ENCODE measurements around the gene HS2ST1.
A peak's percentile ranks its signal among the peaks of the same experiment; 100 is the strongest.
"Not testable (repeated sequence)": the region's sequence is repeated elsewhere in the genome, so short reads cannot be mapped to it uniquely, and the experiment has no call there.

HS2ST1 gene

GRCh38 chr1:86914601-86914997 is at the start of gene HS2ST1:
TSS of gene HS2ST1 (plus strand) at chr1:86914635.
- H3K36me3 ChIP-seq (ENCODE audit: control insufficient read depth in 1 of 2, insufficient read depth in 2 of 2, low read length in 2 of 2): peaks cover 0 to 3% of the 10 kb centered on the region in 2 donors
- H3K9me3 ChIP-seq (ENCODE audit: control insufficient read depth in 1 of 2, low read length in 2 of 2): no peaks in the 10 kb centered on the region
- peak within 1 kb of the TSS; percentile 94 for H3K27ac ChIP-seq (ENCODE audit: low read depth, low read length)
- peaks cover 18 to 21% of the 10 kb centered on the region in 2 donors for H3K4me1 ChIP-seq (ENCODE audit: control insufficient read depth in 1 of 2, insufficient read depth in 2 of 2, low read length in 2 of 2)
- peak within 1 kb of the TSS; percentile 82 to 88 for H3K9ac ChIP-seq (ENCODE audit: low read depth in 1 of 2, low read length in 2 of 2)
- H3K4me3 ChIP-seq (ENCODE audit: low read depth in 1 of 2, low read length in 2 of 2): peak within 1 kb of the TSS; percentile 98
- no peaks in the 10 kb centered on the region for H3K27me3 ChIP-seq (ENCODE audit: control insufficient read depth in 1 of 2, insufficient read depth in 2 of 2, low read length in 2 of 2)

- Histone ChIP-seq H3K27me3 (ENCODE audit: control insufficient read depth in 1 of 2, insufficient read depth in 2 of 2, low read length in 2 of 2) (no peaks in the 10 kb centered on the region), H3K27ac (ENCODE audit: low read depth, low read length) (no peak overlapping the region), H3K9ac (ENCODE audit: low read depth in 1 of 2, low read length in 2 of 2) (no peak overlapping the region), H3K4me3 (ENCODE audit: low read depth in 1 of 2, low read length in 2 of 2) (no peak overlapping the region), H3K36me3 (ENCODE audit: control insufficient read depth in 1 of 2, insufficient read depth in 2 of 2, low read length in 2 of 2) (no peaks in the 10 kb centered on the region), H3K9me3 (ENCODE audit: control insufficient read depth in 1 of 2, low read length in 2 of 2) (no peaks in the 10 kb centered on the region), H3K4me1 (ENCODE audit: control insufficient read depth in 1 of 2, insufficient read depth in 2 of 2, low read length in 2 of 2) (no peaks in the 10 kb centered on the region)
Observed at GRCh38 chr1:86865973-86866637, 48.3 kb upstream of the HS2ST1 start.

- H3K4me1 ChIP-seq (ENCODE audit: control insufficient read depth in 1 of 2, insufficient read depth in 2 of 2, low read length in 2 of 2): no peaks in the 10 kb centered on the region
- H3K27ac ChIP-seq (ENCODE audit: low read depth, low read length): no peak overlapping the region
- H3K27me3 ChIP-seq (ENCODE audit: control insufficient read depth in 1 of 2, insufficient read depth in 2 of 2, low read length in 2 of 2): no peaks in the 10 kb centered on the region
- H3K36me3 ChIP-seq (ENCODE audit: control insufficient read depth in 1 of 2, insufficient read depth in 2 of 2, low read length in 2 of 2): no peaks in the 10 kb centered on the region
- H3K9ac ChIP-seq (ENCODE audit: low read depth in 1 of 2, low read length in 2 of 2): no peak overlapping the region
- no peaks in the 10 kb centered on the region for H3K9me3 ChIP-seq (ENCODE audit: control insufficient read depth in 1 of 2, low read length in 2 of 2)
- no peak overlapping the region for H3K4me3 ChIP-seq (ENCODE audit: low read depth in 1 of 2, low read length in 2 of 2)
Observed at GRCh38 chr1:86866665-86867064, 47.8 kb upstream of the HS2ST1 start.

GRCh38 chr1:86867278-86867677 is 47.2 kb upstream of the HS2ST1 start:
- not testable (repeated sequence) for H3K27me3 ChIP-seq (ENCODE audit: control insufficient read depth in 1 of 2, insufficient read depth in 2 of 2, low read length in 2 of 2); H3K27ac ChIP-seq (ENCODE audit: low read depth, low read length); H3K9ac ChIP-seq (ENCODE audit: low read depth in 1 of 2, low read length in 2 of 2); H3K9me3 ChIP-seq (ENCODE audit: control insufficient read depth in 1 of 2, low read length in 2 of 2); H3K4me1 ChIP-seq (ENCODE audit: control insufficient read depth in 1 of 2, insufficient read depth in 2 of 2, low read length in 2 of 2); H3K36me3 ChIP-seq (ENCODE audit: control insufficient read depth in 1 of 2, insufficient read depth in 2 of 2, low read length in 2 of 2); H3K4me3 ChIP-seq (ENCODE audit: low read depth in 1 of 2, low read length in 2 of 2)

GRCh38 chr1:86868477-86868876 is 46.0 kb upstream of the HS2ST1 start:
- no peaks in the 10 kb centered on the region for H3K9me3 ChIP-seq (ENCODE audit: control insufficient read depth in 1 of 2, low read length in 2 of 2)
- no peak overlapping the region for H3K9ac ChIP-seq (ENCODE audit: low read depth in 1 of 2, low read length in 2 of 2)
- H3K4me1 ChIP-seq (ENCODE audit: control insufficient read depth in 1 of 2, insufficient read depth in 2 of 2, low read length in 2 of 2): no peaks in the 10 kb centered on the region
- H3K27ac ChIP-seq (ENCODE audit: low read depth, low read length): no peak overlapping the region
- no peak overlapping the region for H3K4me3 ChIP-seq (ENCODE audit: low read depth in 1 of 2, low read length in 2 of 2)
- no peaks in the 10 kb centered on the region for H3K27me3 ChIP-seq (ENCODE audit: control insufficient read depth in 1 of 2, insufficient read depth in 2 of 2, low read length in 2 of 2)
- no peaks in the 10 kb centered on the region for H3K36me3 ChIP-seq (ENCODE audit: control insufficient read depth in 1 of 2, insufficient read depth in 2 of 2, low read length in 2 of 2)

- H3K4me1 ChIP-seq (ENCODE audit: control insufficient read depth in 1 of 2, insufficient read depth in 2 of 2, low read length in 2 of 2): no peaks in the 10 kb centered on the region
- no peak overlapping the region for H3K27ac ChIP-seq (ENCODE audit: low read depth, low read length)
- no peaks in the 10 kb centered on the region for H3K36me3 ChIP-seq (ENCODE audit: control insufficient read depth in 1 of 2, insufficient read depth in 2 of 2, low read length in 2 of 2)
- no peak overlapping the region for H3K9ac ChIP-seq (ENCODE audit: low read depth in 1 of 2, low read length in 2 of 2)
- no peak overlapping the region for H3K4me3 ChIP-seq (ENCODE audit: low read depth in 1 of 2, low read length in 2 of 2)
- H3K9me3 ChIP-seq (ENCODE audit: control insufficient read depth in 1 of 2, low read length in 2 of 2): no peaks in the 10 kb centered on the region
- no peaks in the 10 kb centered on the region for H3K27me3 ChIP-seq (ENCODE audit: control insufficient read depth in 1 of 2, insufficient read depth in 2 of 2, low read length in 2 of 2)
Observed at GRCh38 chr1:86871001-86871400, 43.4 kb upstream of the HS2ST1 start.

- H3K9me3 ChIP-seq (ENCODE audit: control insufficient read depth in 1 of 2, low read length in 2 of 2): no peaks in the 10 kb centered on the region
- no peaks in the 10 kb centered on the region for H3K4me1 ChIP-seq (ENCODE audit: control insufficient read depth in 1 of 2, insufficient read depth in 2 of 2, low read length in 2 of 2)
- H3K9ac ChIP-seq (ENCODE audit: low read depth in 1 of 2, low read length in 2 of 2): no peak overlapping the region
- H3K27me3 ChIP-seq (ENCODE audit: control insufficient read depth in 1 of 2, insufficient read depth in 2 of 2, low read length in 2 of 2): no peaks in the 10 kb centered on the region
- H3K36me3 ChIP-seq (ENCODE audit: control insufficient read depth in 1 of 2, insufficient read depth in 2 of 2, low read length in 2 of 2): peaks cover 0 to 5% of the 10 kb centered on the region in 2 donors
- H3K4me3 ChIP-seq (ENCODE audit: low read depth in 1 of 2, low read length in 2 of 2): no peak overlapping the region
- no peak overlapping the region for H3K27ac ChIP-seq (ENCODE audit: low read depth, low read length)
Observed at GRCh38 chr1:86872086-86872485, 42.3 kb upstream of the HS2ST1 start.

- Histone ChIP-seq H3K4me1 (ENCODE audit: control insufficient read depth in 1 of 2, insufficient read depth in 2 of 2, low read length in 2 of 2) (no peaks in the 10 kb centered on the region), H3K9me3 (ENCODE audit: control insufficient read depth in 1 of 2, low read length in 2 of 2) (no peaks in the 10 kb centered on the region), H3K27me3 (ENCODE audit: control insufficient read depth in 1 of 2, insufficient read depth in 2 of 2, low read length in 2 of 2) (no peaks in the 10 kb centered on the region), H3K4me3 (ENCODE audit: low read depth in 1 of 2, low read length in 2 of 2) (no peak overlapping the region), H3K9ac (ENCODE audit: low read depth in 1 of 2, low read length in 2 of 2) (no peak overlapping the region), H3K27ac (ENCODE audit: low read depth, low read length) (no peak overlapping the region), H3K36me3 (ENCODE audit: control insufficient read depth in 1 of 2, insufficient read depth in 2 of 2, low read length in 2 of 2) (peaks cover 6 to 16% of the 10 kb centered on the region in 2 donors)
Observed at GRCh38 chr1:86875722-86876121, 38.7 kb upstream of the HS2ST1 start.

GRCh38 chr1:86887479-86888162 is 26.8 kb upstream of the HS2ST1 start:
- H3K27ac ChIP-seq (ENCODE audit: low read depth, low read length): no peak overlapping the region
- no peak overlapping the region for H3K9ac ChIP-seq (ENCODE audit: low read depth in 1 of 2, low read length in 2 of 2)
- H3K4me1 ChIP-seq (ENCODE audit: control insufficient read depth in 1 of 2, insufficient read depth in 2 of 2, low read length in 2 of 2): no peaks in the 10 kb centered on the region
- peaks cover 0 to 3% of the 10 kb centered on the region in 2 donors for H3K36me3 ChIP-seq (ENCODE audit: control insufficient read depth in 1 of 2, insufficient read depth in 2 of 2, low read length in 2 of 2)
- no peaks in the 10 kb centered on the region for H3K27me3 ChIP-seq (ENCODE audit: control insufficient read depth in 1 of 2, insufficient read depth in 2 of 2, low read length in 2 of 2)
- H3K9me3 ChIP-seq (ENCODE audit: control insufficient read depth in 1 of 2, low read length in 2 of 2): no peaks in the 10 kb centered on the region
- H3K4me3 ChIP-seq (ENCODE audit: low read depth in 1 of 2, low read length in 2 of 2): no peak overlapping the region

GRCh38 chr1:86888327-86888726 is 26.1 kb upstream of the HS2ST1 start:
- H3K4me1 ChIP-seq (ENCODE audit: control insufficient read depth in 1 of 2, insufficient read depth in 2 of 2, low read length in 2 of 2): no peaks in the 10 kb centered on the region
- no peak overlapping the region for H3K4me3 ChIP-seq (ENCODE audit: low read depth in 1 of 2, low read length in 2 of 2)
- no peak overlapping the region for H3K27ac ChIP-seq (ENCODE audit: low read depth, low read length)
- H3K36me3 ChIP-seq (ENCODE audit: control insufficient read depth in 1 of 2, insufficient read depth in 2 of 2, low read length in 2 of 2): peaks cover 0 to 3% of the 10 kb centered on the region in 2 donors
- H3K9ac ChIP-seq (ENCODE audit: low read depth in 1 of 2, low read length in 2 of 2): no peak overlapping the region
- no peaks in the 10 kb centered on the region for H3K9me3 ChIP-seq (ENCODE audit: control insufficient read depth in 1 of 2, low read length in 2 of 2)
- no peaks in the 10 kb centered on the region for H3K27me3 ChIP-seq (ENCODE audit: control insufficient read depth in 1 of 2, insufficient read depth in 2 of 2, low read length in 2 of 2)

All from duodenal mucosa (tissue), 2 donors.